ENCODE results near the gene CACNG1. TPM values are rescaled to one million over a fixed set of nuclear protein-coding genes. Genes with fewer than 3 reads are reported as not detected.

CACNG1 gene
- total and polyA plus RNA-seq, 2 donors (not counting 3 experiments of a cell fraction or from before 2014, with no cell fraction given), result not detected

DNA sequence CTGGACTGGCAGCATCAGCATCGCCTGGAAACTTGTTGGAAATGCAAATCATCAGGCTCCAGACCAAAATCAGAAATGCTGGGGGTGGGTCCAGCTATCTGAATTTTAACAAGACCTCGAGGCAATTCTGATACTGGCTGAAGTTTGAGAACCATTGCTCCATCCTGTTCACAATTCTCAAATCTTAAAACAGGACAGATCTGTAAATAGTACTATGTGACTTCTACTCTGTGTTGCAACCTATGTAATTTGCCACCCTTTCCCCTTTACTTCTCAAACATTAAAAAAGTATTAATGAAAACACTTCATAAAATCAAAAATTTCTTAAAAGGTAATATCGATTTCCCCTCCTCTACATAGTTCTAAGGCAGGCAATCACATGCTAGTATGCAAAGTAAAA is 28.5 kb downstream of the CACNG1 start:
- no peaks in the 10 kb centered on the region for H3K27me3 ChIP-seq (ENCODE audit: control insufficient read depth in 2 of 2, insufficient read depth in 2 of 2, low read length in 2 of 2)
- no peak overlapping the region for H3K9ac ChIP-seq (replicated peaks; ENCODE audit: extremely low read depth, insufficient read depth, low read length)
- no peaks in the 10 kb centered on the region for H3K79me2 ChIP-seq (ENCODE audit: control insufficient read depth, insufficient read depth, low read length)
- H4K20me1 ChIP-seq (replicated peaks; ENCODE audit: control insufficient read depth, extremely low read depth, insufficient read depth, low read length), result no peaks in the 10 kb centered on the region
- no peak for DNase-seq (ENCODE audit: low read depth, low spot score)
- intact Hi-C loops (cut with micrococcal nuclease) (no loop called here), dilution Hi-C loops (cut with MboI; ENCODE audit: extremely low pct_ligation_motif_present, low sequenced_read_pairs) (no loop called here)
- H3K4me2 ChIP-seq (ENCODE audit: insufficient read depth, low read length), result no peak overlapping the region
- H3K27ac ChIP-seq (ENCODE audit: insufficient read depth, low read depth, low read length), result no peak overlapping the region
- no peak overlapping the region for H3K4me3 ChIP-seq (replicated peaks in 1 of 3; ENCODE audit: insufficient read depth in 1 of 3, low read depth in 1 of 3, low read length in 3 of 3)
- ChIA-PET POLR2A (no interaction called here), CTCF (no interaction called here)
- H3K9me1 ChIP-seq (replicated peaks; ENCODE audit: control insufficient read depth, extremely low read depth, insufficient read depth, low read length), result no peaks in the 10 kb centered on the region
- no TSS peak for BruUV-seq (replicated peaks)
- no peak for FAIRE-seq
- H3K9me3 ChIP-seq (replicated peaks; ENCODE audit: control insufficient read depth, insufficient read depth, low read length), result no peaks in the 10 kb centered on the region
- H2AFZ ChIP-seq (ENCODE audit: low read depth, low read length), result no peak overlapping the region
- no peaks in the 10 kb centered on the region for H3K36me3 ChIP-seq (ENCODE audit: control insufficient read depth in 2 of 2, extremely low read depth in 1 of 2, insufficient read depth in 2 of 2, low read length in 2 of 2)
- no peaks in the 10 kb centered on the region for H3K4me1 ChIP-seq (ENCODE audit: control insufficient read depth, extremely low read depth, insufficient read depth, low read length)
- TF ChIP-seq POLR2A (IDR thresholded peaks at IDR 0.05; ENCODE audit: low read depth, low read length), result no peak
- no peak for TF ChIP-seq MYC (IDR thresholded peaks at IDR 0.05; ENCODE audit: low read depth, low read length)
- TF ChIP-seq, protein P1, sequence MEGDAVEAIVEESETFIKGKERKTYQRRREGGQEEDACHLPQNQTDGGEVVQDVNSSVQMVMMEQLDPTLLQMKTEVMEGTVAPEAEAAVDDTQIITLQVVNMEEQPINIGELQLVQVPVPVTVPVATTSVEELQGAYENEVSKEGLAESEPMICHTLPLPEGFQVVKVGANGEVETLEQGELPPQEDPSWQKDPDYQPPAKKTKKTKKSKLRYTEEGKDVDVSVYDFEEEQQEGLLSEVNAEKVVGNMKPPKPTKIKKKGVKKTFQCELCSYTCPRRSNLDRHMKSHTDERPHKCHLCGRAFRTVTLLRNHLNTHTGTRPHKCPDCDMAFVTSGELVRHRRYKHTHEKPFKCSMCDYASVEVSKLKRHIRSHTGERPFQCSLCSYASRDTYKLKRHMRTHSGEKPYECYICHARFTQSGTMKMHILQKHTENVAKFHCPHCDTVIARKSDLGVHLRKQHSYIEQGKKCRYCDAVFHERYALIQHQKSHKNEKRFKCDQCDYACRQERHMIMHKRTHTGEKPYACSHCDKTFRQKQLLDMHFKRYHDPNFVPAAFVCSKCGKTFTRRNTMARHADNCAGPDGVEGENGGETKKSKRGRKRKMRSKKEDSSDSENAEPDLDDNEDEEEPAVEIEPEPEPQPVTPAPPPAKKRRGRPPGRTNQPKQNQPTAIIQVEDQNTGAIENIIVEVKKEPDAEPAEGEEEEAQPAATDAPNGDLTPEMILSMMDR (IDR thresholded peaks at IDR 0.05; ENCODE audit: extremely low read depth in 1 of 2, insufficient read depth in 1 of 2, low read depth in 1 of 2, low read length in 2 of 2), result no peak
- TF ChIP-seq FOS (IDR thresholded peaks at IDR 0.05; ENCODE audit: borderline replicate concordance, insufficient read depth, low read length), result no peak
- TF ChIP-seq JUN (IDR thresholded peaks at IDR 0.05; ENCODE audit: borderline replicate concordance, insufficient read depth, insufficient read length, low read depth), result no peak
- TF ChIP-seq, protein P2, sequence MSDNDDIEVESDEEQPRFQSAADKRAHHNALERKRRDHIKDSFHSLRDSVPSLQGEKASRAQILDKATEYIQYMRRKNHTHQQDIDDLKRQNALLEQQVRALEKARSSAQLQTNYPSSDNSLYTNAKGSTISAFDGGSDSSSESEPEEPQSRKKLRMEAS (IDR thresholded peaks at IDR 0.05; ENCODE audit: insufficient read depth, insufficient read length), result no peak
- TF ChIP-seq EZH2 (IDR thresholded peaks at IDR 0.05; ENCODE audit: borderline replicate concordance, low read depth, low read length, severe bottlenecking), result no peak
- no peak for TF ChIP-seq POLR2AphosphoS5 (IDR thresholded peaks at IDR 0.05; ENCODE audit: insufficient read depth, low read depth, low read length)
- no peak for TF ChIP-seq GATA2 (IDR thresholded peaks at IDR 0.05; ENCODE audit: insufficient read depth, insufficient read length, low read depth, low read length)

All from endothelial cell of umbilical vein (primary cell).